Stimulated activated CD4-positive, alpha-beta T cell treated with anti-CD3 and anti-CD28 coated beads, Interleukin-15, amount 100 ng/mL, for 1 hour (primary cell): ENCODE measurements around the gene APOA1.
A peak's percentile ranks its signal among the peaks of the same experiment; 100 is the strongest.

Experiments
- DNase-seq, 2 donors: peaks; one replicate each; pipeline ENCODE4 v3.0.0-alpha.2; 2020; ENCODE audit warnings: low read depth in 1 of 2, low spot score in 1 of 2

APOA1 gene

GRCh38 chr11:116859175-116859574, 21.8 kb upstream of the APOA1 start:
- DNase-seq = no peak

- DNase-seq = no peak
Measured at GRCh38 chr11:116857936-116858335, 20.5 kb upstream of the APOA1 start.

- DNase-seq = no peak
Measured at GRCh38 chr11:116857316-116857715, 19.9 kb upstream of the APOA1 start.

- DNase-seq = no peak
Measured at GRCh38 chr11:116856423-116856822, 19.0 kb upstream of the APOA1 start.

GRCh38 chr11:116855413-116855812, 18.0 kb upstream of the APOA1 start:
- no peak for DNase-seq

GRCh38 chr11:116853461-116854073, 16.1 kb upstream of the APOA1 start:
- DNase-seq = peak in 1 of 2 donors; percentile 17

- DNase-seq = no peak
Measured at GRCh38 chr11:116852261-116853031, 15.0 kb upstream of the APOA1 start.

GRCh38 chr11:116851626-116852025, 14.2 kb upstream of the APOA1 start:
- DNase-seq = no peak

- no peak for DNase-seq
Measured at GRCh38 chr11:116849486-116849885, 12.1 kb upstream of the APOA1 start.

GRCh38 chr11:116849060-116849459, 11.6 kb upstream of the APOA1 start:
- no peak for DNase-seq

GRCh38 chr11:116847612-116848011, 10.2 kb upstream of the APOA1 start:
- no peak for DNase-seq

GRCh38 chr11:116844722-116845121, 7.3 kb upstream of the APOA1 start:
- DNase-seq = no peak

- DNase-seq = no peak
Measured at GRCh38 chr11:116843661-116844060, 6.2 kb upstream of the APOA1 start.

- DNase-seq = no peak
Measured at GRCh38 chr11:116842909-116843308, 5.5 kb upstream of the APOA1 start.

- no peak for DNase-seq
Measured at GRCh38 chr11:116842117-116842516, 4.7 kb upstream of the APOA1 start.

GRCh38 chr11:116840746-116841296, 3.4 kb upstream of the APOA1 start:
- no peak for DNase-seq

GRCh38 chr11:116840224-116840745, 2.9 kb upstream of the APOA1 start:
- no peak for DNase-seq

GRCh38 chr11:116838321-116839084, 1.1 kb upstream of the APOA1 start:
- no peak for DNase-seq

- no peak for DNase-seq
Measured at GRCh38 chr11:116836632-116836991, 810 bp downstream of the APOA1 start.

- peak; percentile 56 to 65 for DNase-seq
Measured at GRCh38 chr11:116835791-116836631, 1.4 kb downstream of the APOA1 start.
